Nucleus accumbens (tissue), 56 donors: Measurements from ENCODE around the gene CFTR.
"Not testable (repeated sequence)": the region's sequence is repeated elsewhere in the genome, so short reads cannot be mapped to it uniquely, and the experiment has no call there.

Experiments
- DNase-seq, 56 donors: peaks; one replicate each; lab custom pipeline; 2025; lab: John Stamatoyannopoulos, UW

Gene CFTR

GRCh38 chr7:117682681-117683385 is 203.0 kb downstream of the CFTR start:
- no peak for DNase-seq

GRCh38 chr7:117683430-117684175 is 203.8 kb downstream of the CFTR start:
- no peak for DNase-seq

- DNase-seq, result no peak
Measured at GRCh38 chr7:117685795-117686194, 206.0 kb downstream of the CFTR start.

DNA sequence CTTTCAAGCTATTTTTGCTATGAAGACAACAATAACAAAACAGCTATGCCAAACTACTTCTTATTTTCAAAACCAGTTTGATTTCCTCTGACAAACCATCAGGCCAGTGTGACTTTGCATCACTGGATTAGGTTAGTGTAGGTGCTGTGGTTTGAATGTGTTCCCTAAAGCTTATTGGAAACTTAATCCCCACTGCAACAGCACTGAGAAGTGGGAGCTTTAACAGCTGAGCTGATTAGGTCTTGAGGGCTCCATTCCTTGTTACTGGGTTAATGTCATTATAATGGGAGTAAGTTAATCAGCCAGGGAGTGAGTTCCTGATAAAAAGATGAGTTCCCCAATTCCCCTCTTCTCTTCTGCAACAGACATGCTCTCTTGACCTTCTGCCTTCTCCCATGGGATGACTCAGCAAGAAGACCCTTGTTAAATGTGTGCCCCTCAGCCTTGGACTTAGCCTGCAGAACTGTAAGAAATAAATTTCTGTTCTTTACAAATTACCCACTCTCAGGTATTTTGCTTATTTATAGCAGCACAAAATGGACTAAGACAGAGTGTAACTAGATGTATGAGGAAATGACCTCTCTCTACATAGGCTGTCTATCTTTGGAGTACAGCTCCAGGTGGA is 206.6 kb downstream of the CFTR start:
- no peak for DNase-seq

DNA sequence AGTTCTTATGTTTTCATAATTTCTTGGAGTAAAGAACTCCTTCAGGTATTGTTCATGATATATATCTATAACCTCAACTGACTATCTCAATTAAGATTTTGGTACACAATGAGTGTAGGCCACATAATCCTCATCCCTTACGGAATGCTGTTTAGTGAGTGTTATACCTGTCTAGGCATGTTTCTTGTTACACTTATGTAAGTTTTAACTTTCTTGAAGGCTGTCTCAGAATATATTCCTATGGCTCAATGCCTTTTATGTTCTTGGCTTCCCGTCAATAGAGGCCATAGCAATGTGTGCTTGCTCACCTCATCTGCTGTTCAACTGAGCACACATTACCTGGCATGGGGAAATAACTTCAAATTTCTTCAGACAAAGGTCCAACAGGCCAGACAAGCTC is 208.3 kb downstream of the CFTR start:
- DNase-seq, result no peak

DNA sequence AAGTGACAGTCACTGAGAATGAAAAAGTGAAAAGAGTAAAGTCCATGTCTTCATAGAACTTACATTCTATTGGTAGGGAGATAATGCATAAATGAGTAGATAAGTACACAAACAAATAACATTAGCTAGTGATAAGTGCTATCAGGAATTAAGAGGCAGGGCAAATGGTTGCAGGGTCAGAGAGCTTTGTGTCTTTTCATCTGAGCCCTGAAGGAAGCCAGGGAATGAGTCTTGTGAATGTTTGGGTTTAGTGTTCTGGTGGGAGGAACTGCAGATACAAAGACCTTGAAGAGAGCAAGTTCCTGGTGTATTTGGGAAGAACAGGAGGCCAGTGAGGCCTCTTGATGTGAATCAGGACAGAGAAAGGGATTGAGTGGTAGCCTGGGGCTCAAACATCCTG is 209.6 kb downstream of the CFTR start:
- no peak for DNase-seq

GRCh38 chr7:117690147-117690546 is 210.3 kb downstream of the CFTR start:
- DNase-seq, result no peak

- DNase-seq, result no peak
Measured at GRCh38 chr7:117692338-117692737, 212.5 kb downstream of the CFTR start.

GRCh38 chr7:117698018-117698417 is 218.2 kb downstream of the CFTR start:
- no peak for DNase-seq

DNA sequence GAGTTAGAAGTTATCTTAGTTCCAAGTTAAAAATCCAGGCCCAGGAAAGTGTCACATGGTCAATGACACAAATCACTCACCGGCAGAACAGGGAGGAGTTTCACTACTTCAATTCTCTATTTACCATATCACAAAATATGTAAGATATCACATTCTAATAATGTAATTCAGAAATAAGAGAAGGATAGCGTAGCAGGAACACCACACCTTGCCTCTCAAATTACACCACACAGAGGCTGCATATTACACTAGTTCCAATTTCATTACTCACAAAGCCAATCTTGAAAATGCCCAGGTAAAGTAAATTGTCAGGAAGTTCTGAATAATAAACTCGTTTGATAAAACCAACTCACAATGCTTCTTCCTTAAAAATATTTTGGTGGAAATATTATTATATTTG is 224.2 kb downstream of the CFTR start:
- DNase-seq, result no peak

DNA sequence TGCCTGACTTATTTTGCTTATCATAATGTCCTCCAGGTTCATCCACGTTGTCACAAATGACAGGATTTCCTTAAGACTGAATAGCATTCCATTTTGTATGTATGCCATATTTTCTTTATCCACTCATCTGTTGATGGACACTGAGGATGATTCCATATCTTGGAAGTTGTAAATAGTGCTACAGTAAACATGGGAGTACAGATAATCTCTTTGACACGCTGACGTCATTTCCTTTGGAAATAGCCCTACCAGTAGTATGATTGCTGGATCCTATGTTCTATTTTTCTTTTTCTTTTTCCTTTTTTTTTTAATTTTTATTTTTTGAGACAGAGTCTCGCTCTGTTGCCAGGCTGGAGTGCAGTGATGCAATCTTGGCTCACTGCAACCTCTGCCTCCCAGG is 225.8 kb downstream of the CFTR start:
- DNase-seq, result no peak

GRCh38 chr7:117706210-117706609 is 226.4 kb downstream of the CFTR start:
- DNase-seq, result no peak

DNA sequence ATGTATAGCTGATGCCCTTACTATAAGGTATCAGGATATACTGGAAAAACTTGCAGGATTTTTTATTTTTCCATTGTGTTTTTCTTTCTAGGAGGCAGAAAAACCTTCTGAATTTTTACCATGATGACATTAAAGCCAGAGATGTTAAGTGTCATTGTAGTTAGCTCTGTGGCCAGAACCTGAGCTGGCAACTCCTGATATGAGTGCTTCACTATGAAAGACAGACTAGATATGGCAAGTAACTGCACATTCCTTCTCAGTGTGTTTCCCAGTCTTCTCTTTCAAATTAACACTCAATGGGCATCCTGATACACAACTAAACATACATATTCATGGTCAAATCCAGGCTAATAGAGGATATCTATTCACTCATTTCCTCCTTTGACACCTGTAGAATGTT is 227.3 kb downstream of the CFTR start:
- no peak for DNase-seq

DNA sequence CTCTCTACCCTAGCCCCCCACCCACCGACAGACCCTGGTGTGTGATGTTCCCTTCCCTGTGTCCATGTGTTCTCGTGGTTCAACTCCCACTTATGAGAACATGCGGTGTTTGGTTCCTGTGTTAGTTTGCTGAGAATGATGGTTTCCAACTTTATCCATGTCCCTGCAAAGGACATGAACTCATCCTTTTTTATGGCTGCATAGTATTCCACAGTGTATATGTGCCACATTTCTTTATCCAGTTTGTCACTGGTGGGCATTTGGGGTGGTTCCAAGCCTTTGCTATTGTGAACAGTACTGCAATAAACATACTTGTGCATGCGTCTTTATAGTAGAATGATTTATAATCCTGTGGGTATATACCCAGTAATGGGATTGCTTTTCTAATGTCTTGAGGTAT is 228.3 kb downstream of the CFTR start:
- DNase-seq, result not testable (repeated sequence)

DNA sequence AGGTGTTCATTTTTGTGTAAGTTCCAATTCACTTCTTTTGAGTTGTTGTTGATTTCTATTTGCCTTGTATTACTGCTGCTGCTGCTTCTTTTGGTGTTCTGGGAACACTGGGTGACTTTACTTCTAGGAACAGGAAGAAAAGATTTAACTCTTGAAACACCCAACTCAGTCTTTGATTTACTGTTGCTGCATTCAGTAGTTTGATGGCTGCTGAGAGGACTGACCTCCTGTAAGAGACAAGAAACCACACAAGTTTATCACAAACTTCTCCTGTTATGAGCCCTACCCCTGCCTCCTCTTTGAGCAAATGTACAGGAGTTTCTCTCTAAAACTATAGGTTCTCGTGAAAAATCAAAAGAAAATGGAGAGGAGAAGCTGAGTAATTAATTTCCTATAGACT is 231.7 kb downstream of the CFTR start:
- no peak for DNase-seq

DNA sequence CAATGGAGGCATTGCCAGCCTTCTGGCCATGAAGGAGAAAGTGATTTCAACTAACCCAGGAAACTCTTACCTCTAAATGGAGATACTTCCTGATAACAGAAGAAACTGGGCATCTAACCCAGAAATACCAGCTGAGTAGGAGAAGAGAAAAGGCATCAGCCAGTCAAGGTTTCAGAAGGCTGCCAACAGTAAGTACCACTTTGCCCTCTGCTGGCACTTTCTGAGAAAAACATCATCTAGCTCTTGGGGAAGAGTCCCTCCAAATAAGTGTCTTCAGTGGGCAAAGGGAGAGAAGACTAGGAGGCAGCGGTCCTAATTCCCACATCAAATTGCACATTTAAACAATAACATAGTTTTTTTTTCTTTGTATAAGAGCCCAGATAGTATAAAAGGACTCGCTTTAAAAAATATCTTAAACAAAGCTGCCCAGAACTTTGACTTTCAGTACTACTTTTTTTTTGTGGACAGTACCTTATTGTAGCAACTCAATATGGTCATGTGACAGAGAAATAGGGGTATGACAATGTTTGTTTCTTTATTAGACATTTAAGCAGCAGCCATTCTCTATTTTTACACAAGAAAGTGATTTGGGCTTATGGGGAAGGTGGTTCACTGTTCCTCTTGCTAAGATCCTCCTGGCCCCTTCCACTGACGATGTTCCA is 236.1 kb downstream of the CFTR start:
- peak in 26 of 56 donors; percentile 7 to 62 (median 31) for DNase-seq

DNA sequence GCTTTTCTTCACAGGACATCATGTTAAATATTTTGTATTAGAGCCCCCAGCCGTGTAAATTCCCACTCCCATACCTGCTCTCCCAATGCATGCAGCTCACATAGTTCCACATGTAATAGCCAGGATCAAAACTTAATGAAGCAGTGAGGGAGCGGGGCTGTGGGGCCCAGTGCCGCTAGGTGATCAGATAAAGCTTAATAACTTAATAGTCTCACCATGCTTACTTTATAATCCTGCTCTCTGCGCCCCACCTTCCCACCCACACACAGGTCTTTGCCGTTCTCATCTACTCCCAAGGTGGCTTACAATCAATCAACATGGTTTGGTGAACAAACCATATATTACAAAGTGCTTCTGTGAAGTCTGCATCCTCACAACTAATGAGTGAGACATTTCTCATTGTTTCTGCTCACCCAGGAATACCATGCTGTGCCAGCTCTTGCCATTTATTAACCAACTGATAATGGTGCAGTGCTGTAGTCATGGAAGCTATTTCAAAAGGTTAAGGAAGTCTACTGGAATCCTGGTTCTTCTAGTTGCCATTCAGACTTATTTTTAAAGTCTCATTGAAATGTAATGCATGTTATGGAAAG is 237.0 kb downstream of the CFTR start:
- DNase-seq, result peak in 1 of 56 donors; percentile 3

GRCh38 chr7:117717357-117717756 is 237.5 kb downstream of the CFTR start:
- DNase-seq, result no peak
